Activated naive CD4-positive, alpha-beta T cell (primary cell): ENCODE data around the gene EEF1AKMT3.
A peak's percentile ranks its signal among the peaks of the same experiment; 100 is the strongest.

Source experiments
- DNase-seq, 4 experiments: peaks; one replicate each; lab custom pipeline; 2025; lab: John Stamatoyannopoulos, UW

The EEF1AKMT3 gene

GRCh38 chr12:57772429-57773322, at the start of gene EEF1AKMT3:
Gene EEF1AKMT3, plus strand, starts transcription at chr12:57772614. Its CDS starts 111 bp downstream, at chr12:57772725.
- no peak for DNase-seq

- DNase-seq: no peak
Observed at GRCh38 chr12:57722716-57723629, 49.4 kb upstream of the EEF1AKMT3 start.

- no peak for DNase-seq
Observed at GRCh38 chr12:57723630-57723962, 48.8 kb upstream of the EEF1AKMT3 start.

- DNase-seq: no peak
Observed at GRCh38 chr12:57724003-57724935, 48.1 kb upstream of the EEF1AKMT3 start.

- DNase-seq: no peak
Observed at GRCh38 chr12:57724936-57725740, 47.3 kb upstream of the EEF1AKMT3 start.

GRCh38 chr12:57725851-57726150, 46.6 kb upstream of the EEF1AKMT3 start:
- no peak for DNase-seq

- DNase-seq: peak in 1 of 4 experiments; percentile 17
Observed at GRCh38 chr12:57726151-57726883, 46.1 kb upstream of the EEF1AKMT3 start.

- no peak for DNase-seq
Observed at GRCh38 chr12:57726884-57727757, 45.3 kb upstream of the EEF1AKMT3 start.

GRCh38 chr12:57727758-57728395, 44.5 kb upstream of the EEF1AKMT3 start:
- DNase-seq: no peak

GRCh38 chr12:57729321-57729844, 43.0 kb upstream of the EEF1AKMT3 start:
- no peak for DNase-seq

- DNase-seq: no peak
Observed at GRCh38 chr12:57730336-57731067, 41.9 kb upstream of the EEF1AKMT3 start.

- no peak for DNase-seq
Observed at GRCh38 chr12:57731411-57732080, 40.9 kb upstream of the EEF1AKMT3 start.

- no peak for DNase-seq
Observed at GRCh38 chr12:57732270-57732669, 40.1 kb upstream of the EEF1AKMT3 start.

GRCh38 chr12:57732726-57733593, 39.5 kb upstream of the EEF1AKMT3 start:
- no peak for DNase-seq

GRCh38 chr12:57733928-57734327, 38.5 kb upstream of the EEF1AKMT3 start:
- no peak for DNase-seq

GRCh38 chr12:57734591-57734990, 37.8 kb upstream of the EEF1AKMT3 start:
- no peak for DNase-seq
